Muscle layer of colon (tissue), 2 donors: ENCODE data around the gene TP53I11.

Experiments used
- H3K27ac ChIP-seq: one replicate; pipeline ENCODE4 v1.7.0; 2013; ENCODE audit warnings: low read depth, mild to moderate bottlenecking, low read length, moderate library complexity
- H3K27me3 ChIP-seq, 2 donors: one replicate each; pipeline ENCODE4 v1.7.0; 2013; ENCODE audit warnings: low read length in 2 of 2, mild to moderate bottlenecking in 2 of 2; ENCODE audit not compliant: insufficient read depth in 2 of 2, control insufficient read depth in 1 of 2
- H3K36me3 ChIP-seq: one replicate; pipeline ENCODE4 v1.7.0; 2013; ENCODE audit warnings: mild to moderate bottlenecking, low read length; ENCODE audit not compliant: insufficient read depth
- H3K4me1 ChIP-seq: one replicate; pipeline ENCODE4 v1.7.0; 2013; ENCODE audit warnings: mild to moderate bottlenecking, low read length; ENCODE audit not compliant: insufficient read depth
- H3K4me3 ChIP-seq, 2 donors: one replicate each; pipeline ENCODE4 v1.7.0; 2013; ENCODE audit warnings: low read length in 2 of 2, low read depth in 1 of 2, mild to moderate bottlenecking in 1 of 2, moderate library complexity in 1 of 2
- H3K9ac ChIP-seq: one replicate; pipeline ENCODE4 v1.7.0; 2013; ENCODE audit warnings: low read length
- H3K9me3 ChIP-seq: one replicate; pipeline ENCODE4 v1.7.0; 2013; ENCODE audit warnings: mild to moderate bottlenecking, low read length
- donor health status: abdominal sarcoma.
- donor health status: Adenocarcinoma of cecum.

The TP53I11 gene

GRCh38 chr11:44942029-44942955 lies 8.4 kb downstream of the TP53I11 start:
- H3K27me3 ChIP-seq = no peaks in the 10 kb centered on the region
- no peak overlapping the region for H3K27ac ChIP-seq
- H3K4me3 ChIP-seq = no peak overlapping the region
- H3K36me3 ChIP-seq = no peaks in the 10 kb centered on the region
- H3K9ac ChIP-seq = no peak overlapping the region
- peaks cover 12% of the 10 kb centered on the region for H3K4me1 ChIP-seq
- H3K9me3 ChIP-seq = no peaks in the 10 kb centered on the region

GRCh38 chr11:44941259-44942021 lies 9.2 kb downstream of the TP53I11 start:
- Histone ChIP-seq H3K4me3 (no peak overlapping the region), H3K4me1 (peaks cover 12% of the 10 kb centered on the region), H3K9ac (no peak overlapping the region), H3K9me3 (no peaks in the 10 kb centered on the region), H3K27ac (no peak overlapping the region), H3K27me3 (no peaks in the 10 kb centered on the region), H3K36me3 (no peaks in the 10 kb centered on the region)

GRCh38 chr11:44940835-44941234 lies 9.8 kb downstream of the TP53I11 start:
- Histone ChIP-seq H3K4me1 (peaks cover 12% of the 10 kb centered on the region), H3K27ac (no peak overlapping the region), H3K36me3 (no peaks in the 10 kb centered on the region), H3K9me3 (no peaks in the 10 kb centered on the region), H3K27me3 (no peaks in the 10 kb centered on the region), H3K9ac (no peak overlapping the region), H3K4me3 (no peak overlapping the region)

GRCh38 chr11:44940404-44940803 lies 10.3 kb downstream of the TP53I11 start:
- peaks cover 12% of the 10 kb centered on the region for H3K4me1 ChIP-seq
- H3K27ac ChIP-seq = no peak overlapping the region

GRCh38 chr11:44939673-44940395 lies 10.8 kb downstream of the TP53I11 start:
- Histone ChIP-seq H3K27me3 (no peaks in the 10 kb centered on the region), H3K9ac (no peak overlapping the region), H3K27ac (no peak overlapping the region), H3K36me3 (no peaks in the 10 kb centered on the region), H3K4me3 (no peak overlapping the region), H3K4me1 (peaks cover 12% of the 10 kb centered on the region), H3K9me3 (no peaks in the 10 kb centered on the region)

More at GRCh38 chr11:44940404-44940803, 10.3 kb downstream of the TP53I11 start:
- Histone ChIP-seq H3K9me3 (no peaks in the 10 kb centered on the region), H3K27me3 (no peaks in the 10 kb centered on the region), H3K4me3 (no peak overlapping the region), H3K36me3 (no peaks in the 10 kb centered on the region), H3K9ac (no peak overlapping the region)

GRCh38 chr11:44938066-44938691 lies 12.5 kb downstream of the TP53I11 start:
- Histone ChIP-seq H3K9me3 (no peaks in the 10 kb centered on the region), H3K27me3 (no peaks in the 10 kb centered on the region), H3K4me1 (peaks cover 7% of the 10 kb centered on the region), H3K36me3 (no peaks in the 10 kb centered on the region), H3K9ac (no peak overlapping the region), H3K27ac (no peak overlapping the region), H3K4me3 (no peak overlapping the region)

- H3K27me3 ChIP-seq = no peaks in the 10 kb centered on the region
- H3K4me1 ChIP-seq = peaks cover 7% of the 10 kb centered on the region
- H3K9me3 ChIP-seq = no peaks in the 10 kb centered on the region
- H3K27ac ChIP-seq = no peak overlapping the region
- no peaks in the 10 kb centered on the region for H3K36me3 ChIP-seq
- H3K4me3 ChIP-seq = no peak overlapping the region
- H3K9ac ChIP-seq = no peak overlapping the region
Observed at GRCh38 chr11:44936951-44937543, 13.6 kb downstream of the TP53I11 start.

- no peaks in the 10 kb centered on the region for H3K27me3 ChIP-seq
- no peak overlapping the region for H3K4me3 ChIP-seq
- H3K4me1 ChIP-seq = peaks cover 7% of the 10 kb centered on the region
- H3K36me3 ChIP-seq = no peaks in the 10 kb centered on the region
- no peaks in the 10 kb centered on the region for H3K9me3 ChIP-seq
- no peak overlapping the region for H3K27ac ChIP-seq
- no peak overlapping the region for H3K9ac ChIP-seq
Observed at GRCh38 chr11:44936525-44936924, 14.2 kb downstream of the TP53I11 start.

- H3K9me3 ChIP-seq = no peaks in the 10 kb centered on the region
- H3K36me3 ChIP-seq = peaks cover 8% of the 10 kb centered on the region
- H3K4me3 ChIP-seq = no peak overlapping the region
- no peak overlapping the region for H3K9ac ChIP-seq
- no peaks in the 10 kb centered on the region for H3K4me1 ChIP-seq
- no peak overlapping the region for H3K27ac ChIP-seq
- H3K27me3 ChIP-seq = no peaks in the 10 kb centered on the region
Observed at GRCh38 chr11:44934735-44935250, 15.9 kb downstream of the TP53I11 start.

- no peak overlapping the region for H3K9ac ChIP-seq
- H3K4me3 ChIP-seq = no peak overlapping the region
- H3K27ac ChIP-seq = no peak overlapping the region
- no peaks in the 10 kb centered on the region for H3K9me3 ChIP-seq
- peaks cover 10% of the 10 kb centered on the region for H3K36me3 ChIP-seq
- no peaks in the 10 kb centered on the region for H3K4me1 ChIP-seq
- H3K27me3 ChIP-seq = no peaks in the 10 kb centered on the region
Observed at GRCh38 chr11:44934110-44934509, 16.6 kb downstream of the TP53I11 start.
